ENCODE data around the gene CHMP6.
A peak's percentile ranks its signal among the peaks of the same experiment; 100 is the strongest.

The CHMP6 gene

DNA sequence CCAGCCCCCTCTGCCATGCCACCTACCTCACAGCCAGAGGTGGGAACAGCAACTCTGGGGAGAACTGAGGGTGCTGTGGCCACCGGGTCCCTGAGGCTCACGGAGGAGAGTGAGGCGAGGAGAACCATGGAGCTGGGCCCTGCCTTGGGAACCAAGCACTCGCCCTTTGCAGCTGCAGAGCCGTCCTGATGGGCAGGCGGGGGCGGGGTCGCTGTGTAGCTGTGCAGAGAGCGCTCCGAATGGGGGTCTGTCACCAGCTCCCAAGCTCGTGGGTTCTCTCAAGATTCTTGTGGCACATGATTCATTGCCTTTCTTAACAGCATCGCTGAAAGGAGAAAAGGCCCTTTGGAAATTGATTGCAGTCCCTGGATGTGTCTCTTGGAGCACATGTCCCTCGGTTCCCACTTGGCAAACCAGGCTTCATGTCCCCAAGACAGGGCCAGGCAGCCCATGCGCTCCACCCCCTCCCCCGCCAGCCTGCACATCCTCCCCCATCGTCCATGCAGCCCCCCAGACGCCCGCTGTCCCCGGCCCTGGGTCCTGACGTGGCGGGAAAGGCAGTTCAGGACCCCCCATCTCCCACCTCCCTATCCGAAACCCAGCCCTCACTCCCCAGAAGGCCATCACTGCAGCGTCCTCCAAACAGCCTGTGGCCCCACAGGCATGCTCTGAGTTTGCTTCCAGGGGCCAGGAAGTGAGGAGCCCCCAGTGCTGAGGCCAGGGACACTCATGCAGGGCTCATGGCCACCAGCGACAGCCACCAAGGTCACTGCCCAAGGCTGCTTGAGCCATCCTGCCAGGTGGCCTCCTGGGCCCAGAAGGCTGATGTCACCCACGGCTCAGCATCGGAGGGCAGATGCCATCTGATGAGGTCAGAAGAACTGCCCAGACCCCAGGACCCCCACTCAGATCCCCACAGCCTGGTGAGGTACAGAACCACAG, 20.6 kb upstream of the CHMP6 start:
- DNase-seq (ENCODE audit: low spot score): no peak

DNA sequence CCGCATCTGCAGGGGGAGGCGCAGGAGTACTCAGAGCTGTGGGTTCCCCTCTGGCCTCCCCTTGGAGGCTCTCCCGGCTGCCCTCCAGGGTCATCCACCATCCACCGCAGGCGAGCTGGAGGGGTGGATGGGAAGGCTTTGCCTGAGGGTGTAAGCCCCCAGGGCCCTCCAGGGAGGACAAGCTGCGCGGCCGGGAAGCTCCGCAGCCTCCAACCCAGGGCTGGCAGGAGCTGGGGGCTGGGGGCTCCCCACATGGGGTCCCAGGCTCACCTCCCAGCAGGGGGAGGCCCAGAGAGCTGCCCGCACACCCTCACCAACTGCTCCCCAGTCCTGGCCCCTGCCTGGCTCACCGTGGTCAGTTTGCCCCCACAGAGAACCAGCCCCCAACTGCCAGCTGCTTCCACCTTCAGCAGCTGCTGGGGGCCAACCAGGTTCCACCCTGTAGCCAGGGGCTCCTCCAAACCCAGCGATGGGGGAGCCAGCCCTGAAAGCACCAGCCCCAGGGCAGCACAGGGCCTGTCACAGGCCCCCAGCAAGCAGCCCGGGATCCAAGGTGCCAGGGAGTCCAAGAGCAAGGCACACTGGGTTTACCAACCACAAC, 19.8 kb upstream of the CHMP6 start:
- no peak for DNase-seq (ENCODE audit: low spot score)

DNA sequence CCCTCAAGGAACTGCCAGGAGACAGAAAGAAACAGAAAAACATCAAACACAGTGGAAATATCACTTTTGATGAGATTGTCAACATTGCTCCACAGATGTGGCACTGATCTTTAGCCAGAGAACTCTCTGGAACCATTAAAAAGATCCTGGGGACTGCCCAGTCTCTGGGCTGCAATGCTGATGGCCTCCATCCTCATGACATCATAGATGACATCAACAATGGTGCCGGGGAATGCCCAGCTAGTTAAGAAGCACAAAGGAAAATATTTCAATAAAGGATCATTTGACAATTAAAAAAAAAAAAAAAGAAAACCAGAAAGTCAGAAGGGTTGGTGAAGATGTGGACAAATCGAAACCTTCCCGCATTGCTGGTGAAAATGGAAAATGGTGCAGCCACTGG, 14.9 kb upstream of the CHMP6 start:
- DNase-seq (ENCODE audit: low spot score): no peak

DNA sequence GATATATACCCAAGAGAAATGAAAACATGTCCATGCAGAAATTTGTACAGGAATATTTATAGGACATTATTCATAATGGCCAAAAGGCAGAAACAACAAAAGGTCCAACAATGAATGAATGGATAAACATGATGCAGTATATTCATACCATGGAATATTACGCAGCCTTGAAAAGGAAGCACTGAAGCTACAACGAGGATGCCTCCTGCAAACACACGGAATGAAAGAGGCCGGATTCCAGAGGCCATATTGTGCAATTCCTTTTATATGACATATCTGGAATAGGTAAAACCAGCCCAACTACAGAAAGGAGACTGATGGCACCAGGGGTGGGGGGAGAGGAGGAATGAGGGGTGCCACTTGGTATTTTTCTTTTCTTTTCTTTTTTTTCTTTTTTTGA, 14.5 kb upstream of the CHMP6 start:
- DNase-seq (ENCODE audit: low spot score): no peak

DNA sequence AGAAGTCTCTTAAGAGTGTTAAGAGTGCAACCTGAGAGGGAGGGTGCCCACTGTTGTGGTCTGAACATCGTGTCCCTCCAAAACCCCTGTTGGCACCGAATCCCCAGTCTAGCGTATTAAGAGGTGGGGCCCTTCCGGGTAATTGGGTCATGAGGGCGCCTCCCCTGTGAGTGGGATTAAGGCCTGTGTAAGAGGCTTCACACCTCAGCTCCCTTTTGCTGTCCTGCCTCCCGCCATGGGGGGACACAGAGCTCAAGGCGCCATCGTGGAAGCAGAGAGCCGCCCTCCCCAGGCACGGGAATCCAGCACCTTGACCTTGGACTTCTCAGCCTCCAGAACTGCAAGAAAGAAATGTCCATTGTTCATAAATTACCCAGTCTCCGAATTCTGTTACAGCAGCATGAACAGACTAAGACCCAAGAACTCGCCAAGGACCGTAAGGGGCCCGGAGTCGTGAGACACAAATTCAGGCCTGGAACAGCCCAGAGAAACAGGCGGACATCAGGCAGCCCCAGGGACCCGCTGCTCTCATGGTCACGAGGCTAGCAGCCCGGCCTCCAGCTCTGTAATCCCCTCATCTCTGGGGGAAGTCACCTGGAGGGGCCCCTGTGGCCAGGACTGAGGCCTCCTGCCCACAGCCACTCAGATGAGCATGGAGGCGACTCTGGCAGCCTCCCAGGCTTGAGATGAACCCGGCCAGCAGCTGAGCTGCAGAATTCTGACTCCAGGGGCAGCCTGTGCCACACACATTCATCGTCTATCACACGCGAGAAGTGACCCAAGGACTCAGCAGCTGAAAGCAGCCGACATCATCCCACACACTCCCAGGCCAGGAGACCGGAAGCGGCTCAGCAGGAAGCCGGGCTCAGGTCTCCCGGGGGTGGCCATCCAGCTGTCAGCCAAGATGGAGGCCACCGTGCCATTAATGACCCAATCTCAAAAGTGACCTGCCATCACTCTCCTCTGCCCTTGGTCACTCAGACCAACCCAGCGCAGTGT, 12.8 kb upstream of the CHMP6 start:
- no peak for DNase-seq (ENCODE audit: low spot score)

DNA sequence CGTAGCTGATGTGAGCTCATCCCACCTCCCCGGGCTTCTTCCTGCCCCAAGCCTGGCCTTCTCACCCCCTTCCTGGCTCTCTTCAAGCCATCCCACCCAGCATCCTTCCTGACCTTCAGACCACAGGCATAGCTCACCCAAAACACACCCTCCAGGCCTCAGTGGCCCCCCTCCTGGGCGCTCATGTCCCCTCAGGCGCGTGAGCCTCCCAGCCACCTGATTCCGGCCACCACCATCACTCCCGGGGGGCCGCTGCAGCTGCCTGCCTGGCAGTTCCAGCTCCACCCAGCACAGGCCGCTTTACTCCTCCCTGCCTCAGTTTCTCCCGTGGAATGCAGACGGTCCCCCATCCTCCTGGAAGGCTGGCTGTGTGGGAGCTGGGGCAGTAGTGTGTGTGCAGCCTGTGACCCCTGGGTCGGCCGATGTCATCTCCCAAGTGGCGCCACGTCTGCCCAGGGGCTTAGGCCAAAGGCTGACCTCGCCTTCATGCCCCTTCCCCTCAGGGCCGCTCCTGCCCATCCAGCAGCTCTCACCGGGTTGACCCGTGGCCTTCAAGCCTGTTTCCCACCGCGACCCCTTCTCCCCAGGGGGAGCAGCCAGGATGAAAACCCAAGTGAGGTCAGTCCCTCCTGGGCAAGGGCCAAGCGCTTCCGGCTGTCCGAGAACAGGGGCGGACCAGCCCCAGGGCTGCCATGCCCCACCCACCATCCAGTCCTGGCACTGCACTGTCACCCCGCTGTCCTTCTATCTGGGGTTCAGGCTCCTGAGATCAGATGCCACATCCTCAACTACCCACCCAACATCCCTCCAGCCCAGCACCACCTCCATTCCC, 11.9 kb upstream of the CHMP6 start:
- DNase-seq (ENCODE audit: low spot score): no peak

DNA sequence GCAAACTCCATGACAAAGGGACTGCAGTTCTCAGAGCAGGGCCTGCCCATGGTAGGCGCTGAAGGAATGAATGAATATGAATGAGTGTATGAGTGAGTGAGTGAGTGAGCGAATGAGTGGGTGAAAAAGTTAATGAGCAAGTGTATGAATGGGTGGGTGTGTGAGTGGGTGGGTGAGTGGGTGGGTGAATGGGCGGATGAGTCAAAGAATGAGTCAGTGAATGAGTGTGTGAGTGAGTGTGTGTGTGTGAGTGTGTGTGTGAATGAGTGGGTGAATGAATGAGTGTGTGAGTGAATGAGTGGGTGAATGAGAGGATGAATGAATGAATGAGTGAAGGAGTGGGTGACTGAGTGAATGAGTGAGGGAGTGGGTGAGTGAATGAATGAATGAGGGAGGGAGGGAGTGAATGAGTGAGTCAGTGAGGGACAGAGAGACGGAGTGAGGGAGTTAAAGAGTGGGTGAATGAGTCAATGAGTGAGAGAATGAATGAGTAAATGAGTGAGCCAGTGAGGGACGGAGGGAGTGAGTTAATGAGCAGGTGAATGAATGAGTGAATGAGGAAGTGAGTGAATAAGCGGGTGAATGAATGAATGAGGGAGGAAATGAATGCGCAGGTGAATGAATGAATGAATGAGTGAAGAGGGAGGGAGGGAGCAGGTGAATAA, 11.1 kb upstream of the CHMP6 start:
- no peak for DNase-seq (ENCODE audit: low spot score)

DNA sequence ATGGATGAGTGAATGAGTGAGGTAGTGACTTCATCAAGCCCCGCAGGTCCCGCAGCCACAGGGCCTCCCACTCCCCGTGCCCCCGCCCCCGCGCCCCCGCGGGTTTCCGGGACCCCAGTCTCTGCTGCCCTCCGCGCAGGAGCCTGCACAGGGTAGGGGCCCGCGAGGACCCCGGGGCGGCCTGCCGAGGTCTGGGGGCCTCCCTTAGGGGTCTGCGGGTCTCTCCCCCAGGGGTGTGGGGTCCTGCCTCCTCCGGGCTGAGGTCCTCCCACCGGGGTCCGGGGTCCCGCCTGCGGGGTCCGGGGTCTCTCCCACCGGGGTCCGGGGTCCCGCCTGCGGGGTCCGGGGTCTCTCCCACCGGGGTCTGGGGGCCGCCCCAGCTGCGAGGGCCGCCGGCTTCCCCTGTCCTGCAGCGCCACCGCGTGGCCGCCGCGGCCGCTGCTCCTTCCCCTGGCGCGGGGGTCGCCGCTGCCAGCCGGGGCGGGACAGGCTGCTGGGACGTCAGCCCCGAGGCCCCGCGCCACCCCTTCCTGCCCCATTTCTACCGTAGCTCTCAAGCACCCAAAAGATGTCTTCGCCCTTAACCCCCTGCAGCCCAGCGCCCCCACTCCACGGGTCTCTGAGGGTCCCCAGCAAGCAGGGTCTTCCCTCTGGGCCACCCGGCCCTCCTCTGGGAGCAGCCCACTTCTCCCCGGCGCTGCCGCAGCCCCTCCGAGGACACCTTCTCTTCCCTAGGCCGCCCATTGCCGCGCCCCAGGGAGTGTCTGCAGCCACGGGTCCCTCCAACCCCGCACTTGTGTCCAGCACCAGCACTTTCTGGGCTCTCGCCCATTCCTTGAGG, 10.4 kb upstream of the CHMP6 start:
- DNase-seq (ENCODE audit: low spot score): peak; percentile 81

DNA sequence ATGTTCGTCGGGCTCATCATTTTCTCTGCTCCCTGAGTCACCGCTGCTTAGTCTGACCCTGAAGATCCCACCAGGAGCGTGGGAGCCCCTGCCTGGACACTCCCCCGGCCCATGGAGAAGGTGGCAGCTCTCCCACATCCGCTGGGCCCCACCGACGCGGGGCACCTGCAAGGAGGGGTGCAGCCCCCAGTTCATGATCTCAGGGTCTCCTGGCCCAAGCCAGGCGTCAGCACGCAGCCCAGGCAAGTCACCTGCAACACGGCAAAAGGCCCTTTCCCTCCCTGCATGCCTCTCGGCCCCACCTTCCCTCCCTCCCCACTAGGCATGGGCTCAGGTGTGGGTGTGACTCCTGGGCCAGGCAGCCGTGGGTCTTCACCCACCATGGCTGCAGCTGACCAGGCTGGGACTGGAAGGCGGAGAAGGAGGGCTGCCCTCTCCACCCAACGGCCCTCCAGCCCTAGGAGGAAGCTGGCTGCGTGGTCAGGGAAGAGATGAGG, 9.7 kb upstream of the CHMP6 start:
- no peak for DNase-seq (ENCODE audit: low spot score)

DNA sequence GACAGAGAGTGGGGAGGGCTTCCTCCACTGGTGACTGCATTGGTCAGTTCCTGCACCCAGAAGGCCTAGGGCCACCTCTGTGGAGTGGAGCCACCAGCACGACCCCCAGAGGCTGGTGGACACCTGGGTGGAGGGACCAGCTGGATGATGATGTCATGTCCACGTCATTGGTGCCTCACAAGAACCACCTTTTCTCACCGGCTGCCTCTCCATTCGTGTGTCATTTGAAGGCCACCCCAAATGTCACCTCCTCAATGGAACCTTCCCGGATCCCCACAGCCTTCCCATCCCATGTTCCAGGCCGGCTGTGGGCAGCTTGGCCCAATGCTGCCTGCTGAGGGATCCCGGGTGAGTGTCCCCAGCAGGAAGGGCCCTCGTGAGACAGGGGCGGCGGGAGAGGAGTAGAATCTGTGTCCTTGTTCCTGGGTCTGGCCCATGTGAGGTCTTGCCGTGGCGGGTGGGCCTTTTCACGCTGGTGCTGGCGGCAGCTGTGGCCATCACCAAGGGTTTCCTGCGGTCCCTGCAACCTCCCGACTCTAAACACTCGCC, 9.1 kb upstream of the CHMP6 start:
- DNase-seq (ENCODE audit: low spot score): no peak

DNA sequence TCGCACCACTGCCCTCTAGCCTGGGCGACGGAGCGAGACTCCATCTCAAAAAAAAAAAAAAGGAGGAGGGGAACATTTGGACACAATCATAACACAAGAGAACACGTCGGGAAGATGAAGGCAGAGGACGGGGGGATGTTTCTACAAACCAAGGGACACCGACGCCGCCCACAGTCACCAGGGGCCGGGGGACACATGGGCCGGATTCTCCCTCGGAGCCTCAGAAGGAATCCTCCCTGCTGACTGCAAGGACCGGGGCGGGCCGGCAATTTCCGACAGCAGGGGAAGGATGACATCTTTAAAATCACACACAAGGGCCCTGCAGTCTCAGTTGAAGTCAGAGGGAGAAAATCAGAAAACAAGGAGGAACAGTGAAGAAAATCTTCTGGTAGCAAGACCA, 8.1 kb upstream of the CHMP6 start:
- DNase-seq (ENCODE audit: low spot score): no peak

DNA sequence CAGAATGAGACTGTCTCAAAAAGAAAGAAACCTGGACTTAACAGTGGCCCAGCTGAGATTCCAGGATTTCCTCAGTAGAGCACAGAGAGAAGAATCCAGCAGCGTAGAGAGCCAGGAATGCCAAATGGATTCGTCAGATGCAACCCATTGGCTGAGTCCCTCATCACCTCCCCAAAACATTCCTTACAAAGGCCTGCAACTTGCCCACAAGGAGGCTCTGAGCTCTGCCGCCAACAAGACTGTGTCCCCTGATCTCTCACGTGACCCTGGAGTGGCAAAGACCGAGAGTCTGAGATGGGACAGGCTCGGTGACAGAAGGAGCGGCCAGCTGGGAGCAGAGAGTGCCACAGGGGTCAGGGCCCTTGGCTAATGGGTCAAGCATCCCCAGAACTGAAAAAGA, 6.9 kb upstream of the CHMP6 start:
- DNase-seq (ENCODE audit: low spot score): peak; percentile 95

DNA sequence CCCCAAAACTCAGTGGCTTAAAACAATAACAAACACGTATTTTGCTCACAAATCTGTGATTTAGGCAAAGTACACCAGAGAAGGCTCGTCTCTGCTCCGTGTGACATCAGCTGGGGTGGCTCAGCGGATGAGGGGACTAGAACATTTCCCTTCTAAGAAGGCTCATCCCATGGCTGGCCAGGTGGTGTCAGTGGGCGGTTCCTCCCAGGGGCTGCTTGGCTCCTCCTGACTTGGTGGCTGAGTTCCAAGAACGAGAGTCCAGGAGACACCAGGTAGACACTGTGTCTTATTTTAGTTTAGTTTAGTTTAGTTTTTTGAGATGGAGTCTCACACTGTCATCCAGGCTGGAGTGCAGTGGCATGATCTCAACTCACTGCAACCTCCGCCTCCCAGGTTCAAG, 5.6 kb upstream of the CHMP6 start:
- DNase-seq (ENCODE audit: low spot score): no peak

DNA sequence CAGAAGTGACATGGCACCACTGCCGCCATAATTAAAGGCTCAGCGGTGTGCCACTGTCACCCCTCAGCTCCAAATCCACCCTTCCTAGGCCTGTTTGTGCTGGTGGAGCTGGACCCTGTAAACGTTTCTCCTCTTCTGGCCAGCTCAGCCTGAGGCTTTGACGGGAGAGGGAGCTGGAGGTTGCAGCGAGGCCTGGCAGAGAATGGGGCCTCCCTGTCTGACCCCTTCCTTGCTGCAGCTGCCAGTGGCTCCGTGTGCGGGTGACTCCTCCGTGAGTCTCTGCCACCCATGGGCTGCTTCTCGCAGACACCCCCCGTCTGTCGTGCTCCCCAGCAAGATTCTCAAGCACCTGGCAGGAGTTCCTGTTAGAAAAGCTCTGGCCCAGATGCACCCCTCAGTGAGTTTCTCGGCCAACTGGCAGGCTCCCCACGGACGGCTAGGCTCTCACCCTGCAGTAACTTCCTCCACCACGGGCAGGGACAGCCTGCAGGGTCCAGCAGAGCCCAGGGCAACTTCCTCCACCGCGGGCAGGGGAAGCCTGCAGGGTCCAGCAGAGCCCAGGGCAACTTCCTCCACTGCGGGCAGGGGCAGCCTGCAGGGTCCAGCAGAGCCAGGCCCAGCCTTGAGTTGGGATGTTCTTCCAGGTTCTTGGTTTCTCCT, 4.7 kb upstream of the CHMP6 start:
- no peak for DNase-seq (ENCODE audit: low spot score)

DNA sequence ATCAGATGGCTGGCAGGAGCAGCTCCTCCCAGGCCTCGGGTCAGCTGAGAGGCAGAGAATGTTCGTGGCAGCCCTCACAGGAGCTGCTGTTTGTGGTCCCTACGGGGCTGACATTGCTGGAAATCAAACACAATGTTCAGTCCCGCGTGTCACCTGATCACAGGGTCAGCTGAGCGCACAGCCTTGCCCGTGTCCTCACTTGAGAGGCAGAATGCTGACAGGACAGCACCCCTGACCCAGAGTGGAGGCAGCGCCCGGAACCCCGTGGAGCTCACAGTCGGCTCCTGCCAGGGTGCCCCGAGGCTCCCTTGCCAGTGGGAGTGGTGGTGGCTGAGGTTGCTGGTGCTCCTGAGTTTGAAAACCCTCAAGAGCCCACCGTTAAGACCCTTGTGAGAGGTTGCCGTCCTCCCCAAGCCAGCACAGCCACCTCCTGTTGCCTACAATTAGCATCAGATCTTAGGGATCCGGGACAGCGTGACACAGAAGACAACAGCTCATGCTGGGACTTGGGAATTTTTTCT, 3.6 kb upstream of the CHMP6 start:
- no peak for DNase-seq (ENCODE audit: low spot score)

DNA sequence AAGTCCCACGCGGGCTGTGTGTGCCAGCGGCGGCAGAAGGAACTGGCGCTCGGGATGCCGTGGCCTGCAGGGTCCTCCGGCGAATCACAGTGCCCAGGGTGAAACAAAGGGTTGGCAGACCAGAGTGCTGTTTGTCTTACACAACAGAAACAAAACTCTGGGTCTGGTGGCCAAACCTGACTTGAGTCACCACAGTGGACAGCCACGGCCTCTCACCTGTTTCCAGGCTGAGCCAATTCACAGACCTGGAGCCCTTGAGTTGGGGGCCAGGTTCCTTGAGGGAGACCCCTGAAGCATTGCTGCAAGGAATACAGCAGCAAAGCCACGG, 2.1 kb upstream of the CHMP6 start:
- no peak for DNase-seq (ENCODE audit: low spot score)

DNA sequence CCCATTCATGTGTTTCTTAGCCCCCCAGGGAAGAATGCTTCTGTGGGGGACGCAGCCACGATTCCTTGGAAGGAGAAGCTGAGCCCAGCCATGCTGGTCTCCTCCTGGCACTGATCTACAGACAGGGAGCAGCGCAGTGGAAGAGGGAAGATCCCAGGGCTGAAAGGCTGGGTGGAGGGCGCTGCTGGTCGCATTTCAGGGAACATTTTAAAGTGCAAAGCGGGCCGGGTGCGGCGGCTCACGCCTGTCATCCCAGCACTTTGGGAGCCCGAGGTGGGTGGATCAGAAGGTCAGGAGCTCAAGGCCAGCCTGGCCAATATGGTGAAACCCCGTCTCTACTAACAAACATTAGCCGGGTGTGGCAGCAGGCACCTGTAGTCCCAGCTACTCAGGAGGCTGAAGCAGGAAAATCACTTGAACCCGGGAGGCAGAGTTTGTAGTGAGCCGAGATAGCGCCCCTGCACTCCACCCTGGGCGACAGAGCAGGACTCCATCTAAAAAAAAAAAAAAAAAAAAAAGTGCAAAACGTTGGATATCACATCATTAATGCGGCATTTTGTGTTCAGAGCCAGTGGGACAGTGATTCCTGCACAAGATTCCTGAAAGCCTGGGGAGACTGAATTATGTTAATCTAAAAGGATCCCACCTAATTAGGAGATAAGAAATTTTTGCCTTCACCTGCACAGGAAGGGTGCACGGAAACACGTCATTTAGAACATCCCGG, 558 bp upstream of the CHMP6 start:
- DNase-seq (ENCODE audit: low spot score): no peak
